ENCODE data around the gene GOLGA3. TPM values are rescaled to one million over a fixed set of nuclear protein-coding genes. Genes with fewer than 3 reads are reported as not detected.

Gene GOLGA3
- total RNA-seq, 2 donors from 2014 or later = 38.2 to 43.5 TPM

GRCh38 chr12:132781938-132782337 lies 46.7 kb downstream of the GOLGA3 start:
- Histone ChIP-seq H3K9ac (ENCODE audit: extremely low read depth, low read length, poor library complexity, severe bottlenecking) (no peak overlapping the region), H3K27me3 (ENCODE audit: control insufficient read depth, insufficient read depth, low read length, poor library complexity, severe bottlenecking) (no peaks in the 10 kb centered on the region), H3K4me1 (ENCODE audit: control insufficient read depth, insufficient read depth, low read length) (no peaks in the 10 kb centered on the region), H3K4me3 (ENCODE audit: low read length) (no peak overlapping the region), H3K9me3 (ENCODE audit: control insufficient read depth, low read length) (no peaks in the 10 kb centered on the region), H3K36me3 (ENCODE audit: control insufficient read depth, insufficient read depth, low read length) (peaks cover 72% of the 10 kb centered on the region), H3K27ac (ENCODE audit: low read depth, low read length) (no peak overlapping the region)
- Mint-ChIP-seq H3K27ac (no peak overlapping the region), H3K36me3 (ENCODE audit: low read depth) (peaks cover 65% of the 10 kb centered on the region), H3K27me3 (ENCODE audit: insufficient read depth) (no peaks in the 10 kb centered on the region), H3K4me1 (no peaks in the 10 kb centered on the region), H3K4me3 (no peak overlapping the region), H3K9me3 (no peaks in the 10 kb centered on the region)
- TF ChIP-seq CTCF (conservative IDR thresholded peaks at IDR 0.05) = no peak
- DNase-seq = no peak
- 91 to 93% methylated on average over 9 to 12 of the region's 12 CpGs for WGBS, 2 experiments (ENCODE audit: insufficient coverage in 1 of 2, insufficient read length in 1 of 2)

GRCh38 chr12:132779781-132780353 lies 48.8 kb downstream of the GOLGA3 start:
- Histone ChIP-seq H3K36me3 (ENCODE audit: control insufficient read depth, insufficient read depth, low read length) (peaks cover 78% of the 10 kb centered on the region), H3K4me3 (ENCODE audit: low read length) (no peak overlapping the region), H3K27ac (ENCODE audit: low read depth, low read length) (no peak overlapping the region), H3K9ac (ENCODE audit: extremely low read depth, low read length, poor library complexity, severe bottlenecking) (no peak overlapping the region), H3K27me3 (ENCODE audit: control insufficient read depth, insufficient read depth, low read length, poor library complexity, severe bottlenecking) (no peaks in the 10 kb centered on the region), H3K9me3 (ENCODE audit: control insufficient read depth, low read length) (no peaks in the 10 kb centered on the region), H3K4me1 (ENCODE audit: control insufficient read depth, insufficient read depth, low read length) (no peaks in the 10 kb centered on the region)
- no peak for TF ChIP-seq CTCF (conservative IDR thresholded peaks at IDR 0.05)
- WGBS, 2 experiments (ENCODE audit: insufficient coverage in 1 of 2, insufficient read length in 1 of 2) = 96% methylated on average over 22 to 30 of the region's 30 CpGs
- H3K4me3 Mint-ChIP-seq = no peak overlapping the region
- H3K9me3 Mint-ChIP-seq = no peaks in the 10 kb centered on the region
- no peak for DNase-seq
- H3K4me1 Mint-ChIP-seq = no peaks in the 10 kb centered on the region
- no peaks in the 10 kb centered on the region for H3K27me3 Mint-ChIP-seq (ENCODE audit: insufficient read depth)
- peak overlapping the region; percentile 58 for H3K27ac Mint-ChIP-seq
- peaks cover 59% of the 10 kb centered on the region for H3K36me3 Mint-ChIP-seq (ENCODE audit: low read depth)

- Mint-ChIP-seq H3K4me1 (no peaks in the 10 kb centered on the region), H3K27me3 (ENCODE audit: insufficient read depth) (no peaks in the 10 kb centered on the region), H3K9me3 (no peaks in the 10 kb centered on the region), H3K4me3 (no peak overlapping the region), H3K36me3 (ENCODE audit: low read depth) (peaks cover 58% of the 10 kb centered on the region), H3K27ac (no peak overlapping the region)
- no peak for DNase-seq
- no peaks in the 10 kb centered on the region for H3K4me1 ChIP-seq (ENCODE audit: control insufficient read depth, insufficient read depth, low read length)
- no peak for TF ChIP-seq CTCF (conservative IDR thresholded peaks at IDR 0.05)
- H3K9ac ChIP-seq (ENCODE audit: extremely low read depth, low read length, poor library complexity, severe bottlenecking) = no peak overlapping the region
- no peaks in the 10 kb centered on the region for H3K27me3 ChIP-seq (ENCODE audit: control insufficient read depth, insufficient read depth, low read length, poor library complexity, severe bottlenecking)
- WGBS, 2 experiments (ENCODE audit: insufficient coverage in 1 of 2, insufficient read length in 1 of 2) = 93 to 96% methylated on average over 18 to 20 of the region's 20 CpGs
- H3K27ac ChIP-seq (ENCODE audit: low read depth, low read length) = no peak overlapping the region
- H3K4me3 ChIP-seq (ENCODE audit: low read length) = no peak overlapping the region
- H3K36me3 ChIP-seq (ENCODE audit: control insufficient read depth, insufficient read depth, low read length) = peaks cover 77% of the 10 kb centered on the region
- H3K9me3 ChIP-seq (ENCODE audit: control insufficient read depth, low read length) = no peaks in the 10 kb centered on the region
Measured at GRCh38 chr12:132777614-132778013, 51.1 kb downstream of the GOLGA3 start.
